ENCODE data around the gene PLB1.
"Not testable (repeated sequence)": the region's sequence is repeated elsewhere in the genome, so short reads cannot be mapped to it uniquely, and the experiment has no call there.

PLB1 gene

GRCh38 chr2:28648147-28648546 is 152.3 kb downstream of the PLB1 start:
- DNase-seq (ENCODE audit: low spot score) = no peak

- DNase-seq (ENCODE audit: low spot score) = no peak
Observed at GRCh38 chr2:28648671-28649395, 153.0 kb downstream of the PLB1 start.

- no peak for DNase-seq (ENCODE audit: low spot score)
Observed at GRCh38 chr2:28649481-28650265, 153.8 kb downstream of the PLB1 start.

- DNase-seq (ENCODE audit: low spot score) = no peak
Observed at GRCh38 chr2:28650266-28650584, 154.4 kb downstream of the PLB1 start.

GRCh38 chr2:28652217-28652616 is 156.4 kb downstream of the PLB1 start:
- no peak for DNase-seq (ENCODE audit: low spot score)

GRCh38 chr2:28653892-28654662 is 158.2 kb downstream of the PLB1 start:
- DNase-seq (ENCODE audit: low spot score) = no peak

- no peak for DNase-seq (ENCODE audit: low spot score)
Observed at GRCh38 chr2:28654663-28655320, 158.9 kb downstream of the PLB1 start.

- DNase-seq (ENCODE audit: low spot score) = no peak
Observed at GRCh38 chr2:28656937-28657615, 161.2 kb downstream of the PLB1 start.

GRCh38 chr2:28658369-28658768 is 162.5 kb downstream of the PLB1 start:
- DNase-seq (ENCODE audit: low spot score) = no peak

GRCh38 chr2:28659127-28659526 is 163.3 kb downstream of the PLB1 start:
- no peak for DNase-seq (ENCODE audit: low spot score)

GRCh38 chr2:28661589-28662001 is 165.7 kb downstream of the PLB1 start:
- DNase-seq (ENCODE audit: low spot score) = no peak

- DNase-seq (ENCODE audit: low spot score) = no peak
Observed at GRCh38 chr2:28662044-28662443, 166.2 kb downstream of the PLB1 start.

- DNase-seq (ENCODE audit: low spot score) = no peak
Observed at GRCh38 chr2:28662468-28663181, 166.8 kb downstream of the PLB1 start.

GRCh38 chr2:28663359-28663758 is 167.5 kb downstream of the PLB1 start:
- DNase-seq (ENCODE audit: low spot score) = no peak

GRCh38 chr2:28664120-28664842 is 168.4 kb downstream of the PLB1 start:
- no peak for DNase-seq (ENCODE audit: low spot score)

- peak; percentile 90 for DNase-seq (ENCODE audit: low spot score)
Observed at GRCh38 chr2:28665041-28665704, 169.3 kb downstream of the PLB1 start.

GRCh38 chr2:28665811-28666377 is 170.0 kb downstream of the PLB1 start:
- not testable (repeated sequence) for DNase-seq (ENCODE audit: low spot score)

GRCh38 chr2:28666496-28667184 is 170.8 kb downstream of the PLB1 start:
- no peak for DNase-seq (ENCODE audit: low spot score)

GRCh38 chr2:28667261-28667660 is 171.4 kb downstream of the PLB1 start:
- DNase-seq (ENCODE audit: low spot score) = no peak

All from left forelimb (tissue), 1 donor.